HG03066 (cell line): ENCODE data around the gene ZNF652.
"Not testable (repeated sequence)": the region's sequence is repeated elsewhere in the genome, so short reads cannot be mapped to it uniquely, and the experiment has no call there.

ENCODE experiments used
- ATAC-seq: cut with Tn5 transposase; IDR thresholded peaks from one replicate; pipeline ENCODE4 v1.9.1; 2021; ENCODE audit warnings: low read depth; ENCODE audit not compliant: unreplicated experiment

Gene ZNF652

GRCh38 chr17:49387498-49388289 lies 25.6 kb upstream of the ZNF652 start:
- no peak for ATAC-seq

GRCh38 chr17:49386373-49386772 lies 24.3 kb upstream of the ZNF652 start:
- ATAC-seq: no peak

GRCh38 chr17:49384951-49385350 lies 22.9 kb upstream of the ZNF652 start:
- ATAC-seq: no peak

- no peak for ATAC-seq
These were observed 21.0 kb upstream of the ZNF652 start for GRCh38 chr17:49383060-49383459.

GRCh38 chr17:49382556-49382955 lies 20.5 kb upstream of the ZNF652 start:
- no peak for ATAC-seq

- no peak for ATAC-seq
These were observed 19.7 kb upstream of the ZNF652 start for GRCh38 chr17:49381793-49382192.

- no peak for ATAC-seq
These were observed 19.0 kb upstream of the ZNF652 start for GRCh38 chr17:49381033-49381432.

- no peak for ATAC-seq
These were observed 17.9 kb upstream of the ZNF652 start for GRCh38 chr17:49379926-49380325.

- ATAC-seq: no peak
These were observed 16.3 kb upstream of the ZNF652 start for GRCh38 chr17:49378311-49378710.

- ATAC-seq: no peak
These were observed 13.5 kb upstream of the ZNF652 start for GRCh38 chr17:49375544-49375943.

- no peak for ATAC-seq
These were observed 11.1 kb upstream of the ZNF652 start for GRCh38 chr17:49373115-49373514.

- ATAC-seq: no peak
These were observed 10.4 kb upstream of the ZNF652 start for GRCh38 chr17:49372425-49372824.

- no peak for ATAC-seq
These were observed 9.2 kb upstream of the ZNF652 start for GRCh38 chr17:49370971-49371834.

- no peak for ATAC-seq
These were observed 7.7 kb upstream of the ZNF652 start for GRCh38 chr17:49369760-49370159.

- ATAC-seq: no peak
These were observed 7.0 kb upstream of the ZNF652 start for GRCh38 chr17:49369089-49369488.

GRCh38 chr17:49365667-49366066 lies 3.6 kb upstream of the ZNF652 start:
- ATAC-seq: no peak

- ATAC-seq: not testable (repeated sequence)
These were observed 3.1 kb upstream of the ZNF652 start for GRCh38 chr17:49365126-49365525.

- ATAC-seq: no peak
These were observed 2.1 kb upstream of the ZNF652 start for GRCh38 chr17:49364119-49364518.

GRCh38 chr17:49363251-49363650 lies 1.2 kb upstream of the ZNF652 start:
- no peak for ATAC-seq

GRCh38 chr17:49362723-49363117 lies 670 bp upstream of the ZNF652 start:
- ATAC-seq: no peak

GRCh38 chr17:49361129-49361901 lies 735 bp downstream of the ZNF652 start:
- peak; percentile 25 for ATAC-seq
